HG03064 (cell line): ENCODE results near the gene PROSER2.

ENCODE experiments used
- ATAC-seq: cut with Tn5 transposase; IDR thresholded peaks from one replicate; pipeline ENCODE4 v1.9.1; 2021; ENCODE audit warnings: low read depth; ENCODE audit not compliant: unreplicated experiment

PROSER2 gene

GRCh38 chr10:11798845-11799735, 24.1 kb upstream of the PROSER2 start:
- ATAC-seq = no peak

- no peak for ATAC-seq
Observed at GRCh38 chr10:11799736-11800080, 23.4 kb upstream of the PROSER2 start.

- no peak for ATAC-seq
Observed at GRCh38 chr10:11804336-11804735, 18.8 kb upstream of the PROSER2 start.

GRCh38 chr10:11805792-11806191, 17.4 kb upstream of the PROSER2 start:
- ATAC-seq = no peak

- ATAC-seq = no peak
Observed at GRCh38 chr10:11806706-11807105, 16.4 kb upstream of the PROSER2 start.

- ATAC-seq = no peak
Observed at GRCh38 chr10:11808808-11809207, 14.3 kb upstream of the PROSER2 start.

GRCh38 chr10:11810313-11810766, 12.8 kb upstream of the PROSER2 start:
- ATAC-seq = no peak

- ATAC-seq = no peak
Observed at GRCh38 chr10:11810973-11811372, 12.2 kb upstream of the PROSER2 start.

GRCh38 chr10:11813177-11813576, 10.0 kb upstream of the PROSER2 start:
- ATAC-seq = no peak

- ATAC-seq = no peak
Observed at GRCh38 chr10:11813855-11814567, 9.1 kb upstream of the PROSER2 start.

- ATAC-seq = no peak
Observed at GRCh38 chr10:11819027-11819426, 4.1 kb upstream of the PROSER2 start.

- ATAC-seq = no peak
Observed at GRCh38 chr10:11822026-11822756, 965 bp upstream of the PROSER2 start.

- ATAC-seq = no peak
Observed at GRCh38 chr10:11822809-11823121, 391 bp upstream of the PROSER2 start.

GRCh38 chr10:11823989-11824346, 812 bp downstream of the PROSER2 start:
- no peak for ATAC-seq

- ATAC-seq = no peak
Observed at GRCh38 chr10:11824376-11824775, 1.2 kb downstream of the PROSER2 start.

GRCh38 chr10:11824825-11825224, 1.7 kb downstream of the PROSER2 start:
- no peak for ATAC-seq

GRCh38 chr10:11825796-11826414, 2.7 kb downstream of the PROSER2 start:
- no peak for ATAC-seq

GRCh38 chr10:11827006-11827405, 3.9 kb downstream of the PROSER2 start:
- ATAC-seq = no peak

- ATAC-seq = no peak
Observed at GRCh38 chr10:11827414-11827813, 4.3 kb downstream of the PROSER2 start.

- ATAC-seq = no peak
Observed at GRCh38 chr10:11828682-11829284, 5.6 kb downstream of the PROSER2 start.
